GM04504 (cell line): Measurements from ENCODE around the gene ARPP21.
"Not testable (repeated sequence)": the region's sequence is repeated elsewhere in the genome, so short reads cannot be mapped to it uniquely, and the experiment has no call there.

ENCODE experiments used
- DNase-seq: peaks from one replicate; pipeline ENCODE4 v3.0.0-alpha.2; 2012; ENCODE audit warnings: low read depth

Gene ARPP21

GRCh38 chr3:35780800-35781199 lies 141.5 kb downstream of the ARPP21 start:
- no peak for DNase-seq

DNA sequence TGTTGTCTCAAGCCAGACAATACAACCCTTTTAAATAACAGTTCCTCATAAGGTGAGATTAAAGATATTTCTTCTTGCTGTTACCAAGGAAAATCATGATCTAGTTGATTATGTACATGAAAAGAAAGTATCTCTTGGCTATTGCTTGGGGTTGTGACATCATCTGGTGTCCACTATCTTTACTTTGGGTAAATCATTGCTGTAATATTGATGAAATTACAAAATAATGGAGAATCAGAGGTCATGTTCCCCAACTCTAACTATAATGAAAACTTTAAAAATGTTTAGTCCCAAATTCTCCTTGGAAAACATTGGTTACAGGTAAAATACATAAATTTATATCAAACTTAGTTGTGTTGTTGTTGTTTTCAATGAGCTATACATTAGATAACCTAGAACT lies 142.2 kb downstream of the ARPP21 start:
- no peak for DNase-seq

GRCh38 chr3:35782355-35782754 lies 143.0 kb downstream of the ARPP21 start:
- DNase-seq, result no peak

GRCh38 chr3:35784169-35784568 lies 144.8 kb downstream of the ARPP21 start:
- DNase-seq, result no peak

DNA sequence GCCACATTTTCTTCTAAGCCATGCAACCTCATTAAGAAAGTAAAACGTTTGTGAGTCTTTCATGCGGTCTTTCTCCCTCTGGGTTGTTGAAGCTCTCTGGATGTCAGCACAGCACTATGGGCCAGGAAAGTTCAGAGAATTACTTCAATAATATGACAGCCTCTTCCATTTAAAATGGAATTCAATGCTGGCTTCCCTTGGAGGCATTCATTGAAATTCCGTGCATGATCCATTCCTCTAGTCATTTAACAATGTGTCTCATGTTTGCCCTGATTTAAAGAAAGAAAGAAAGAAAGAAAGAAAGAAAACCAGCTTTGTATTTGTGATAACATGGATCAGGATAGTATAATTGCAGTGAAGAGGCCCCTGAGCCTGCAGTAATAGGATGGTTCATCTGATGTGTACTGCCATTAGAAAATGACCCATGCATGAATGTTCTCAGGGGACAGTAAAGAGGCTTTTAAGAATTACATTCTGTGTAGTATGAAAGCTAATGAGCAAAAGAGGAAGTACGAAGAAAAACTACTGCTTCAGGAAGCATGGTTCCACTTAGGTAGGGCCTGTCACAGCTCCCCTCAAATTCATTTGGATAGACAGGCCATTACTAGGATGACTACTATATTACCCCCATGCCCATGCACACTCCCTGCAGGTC lies 146.0 kb downstream of the ARPP21 start:
- no peak for DNase-seq

DNA sequence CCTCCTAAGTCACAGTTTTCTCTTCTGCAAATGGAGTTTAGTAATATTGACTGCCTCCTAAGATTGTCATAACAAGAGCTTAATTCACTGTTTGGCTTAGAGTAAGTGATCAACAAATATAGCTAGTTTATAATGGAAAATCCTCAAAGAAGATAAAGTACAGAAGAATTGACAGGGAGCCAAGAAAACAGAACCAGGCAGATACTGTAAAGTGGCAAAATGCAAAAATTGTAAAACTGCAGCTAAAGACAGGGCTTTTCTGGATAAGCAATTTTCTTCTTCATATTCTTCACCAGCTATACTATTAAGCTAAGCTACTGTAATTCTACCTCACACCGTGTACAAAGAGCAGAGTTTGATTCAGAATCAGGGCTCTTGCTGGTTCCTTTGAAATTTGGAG lies 148.6 kb downstream of the ARPP21 start:
- DNase-seq, result no peak

DNA sequence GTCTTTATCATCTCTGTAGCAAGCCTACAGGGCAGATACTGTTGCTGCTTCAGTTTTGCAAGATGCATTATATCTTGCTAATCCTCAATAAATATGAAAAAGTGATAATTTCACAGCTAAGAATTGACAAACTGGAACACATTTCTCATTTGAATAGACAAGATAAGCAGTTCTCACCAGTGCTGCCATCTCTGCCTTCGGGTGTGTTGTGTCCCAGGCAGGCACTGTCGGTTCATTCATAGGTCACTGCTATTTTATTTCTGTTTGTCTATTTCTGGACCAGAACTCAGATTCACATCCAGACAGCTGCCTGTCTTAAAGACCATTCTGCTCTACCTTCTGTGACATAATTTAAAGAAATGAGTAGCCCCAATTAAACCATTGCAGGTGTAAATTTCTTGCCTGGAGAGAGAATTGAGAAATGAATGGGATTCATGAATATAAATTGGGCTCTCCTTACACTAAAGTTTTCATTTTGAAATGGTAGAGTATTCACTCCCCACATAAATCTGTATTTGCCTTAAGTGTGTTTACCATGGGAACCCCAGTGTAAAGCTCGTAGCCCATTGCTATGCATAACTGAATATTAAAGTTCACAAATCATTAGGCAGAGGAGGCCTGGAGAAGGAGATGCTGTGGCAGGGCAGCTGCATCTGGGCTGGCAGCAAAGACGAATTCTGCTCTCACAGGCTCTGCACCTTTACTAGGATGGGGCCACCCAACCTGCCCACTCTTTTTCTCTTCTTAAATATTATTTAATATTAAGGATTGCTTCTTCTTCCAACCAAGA lies 149.9 kb downstream of the ARPP21 start:
- DNase-seq, result no peak

DNA sequence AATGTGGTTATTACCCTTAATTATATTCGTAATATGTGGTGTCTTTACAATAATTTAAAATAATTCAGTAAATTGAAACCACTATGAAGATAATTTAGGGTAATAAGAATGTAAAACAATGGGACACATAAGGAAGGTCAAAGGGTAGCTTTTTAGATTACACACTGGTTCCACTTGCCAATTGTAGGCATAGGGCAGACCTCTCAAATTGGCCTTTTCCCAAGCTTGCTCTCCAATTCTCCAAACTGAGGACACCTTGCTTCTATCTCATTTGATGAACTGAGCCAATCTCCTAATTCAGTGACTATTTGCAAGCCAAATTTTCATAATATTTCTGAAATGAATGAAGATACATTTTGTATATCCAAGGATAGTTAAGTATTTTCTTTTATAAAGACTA lies 151.4 kb downstream of the ARPP21 start:
- no peak for DNase-seq

GRCh38 chr3:35793667-35794066 lies 154.3 kb downstream of the ARPP21 start:
- no peak for DNase-seq

- no peak for DNase-seq
These were observed 161.7 kb downstream of the ARPP21 start for GRCh38 chr3:35800960-35801459.

DNA sequence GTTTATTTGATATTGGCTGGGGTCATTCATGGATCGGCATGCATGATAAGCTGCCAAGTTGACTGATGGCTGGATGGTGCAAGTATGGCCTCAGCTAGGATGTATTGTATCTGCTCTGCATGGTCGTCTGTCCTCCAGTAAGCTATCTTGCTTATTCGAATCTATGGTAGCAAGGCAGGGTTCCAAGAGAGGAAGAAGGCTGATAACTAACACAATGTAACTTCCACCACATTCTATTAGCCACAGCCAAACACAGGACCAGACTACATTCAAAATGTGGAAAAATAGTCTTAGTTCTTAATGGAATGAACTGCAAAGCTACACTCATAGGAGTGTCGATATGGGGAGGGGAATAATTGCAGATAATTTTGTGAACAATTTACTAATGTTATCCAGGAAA lies 175.2 kb downstream of the ARPP21 start:
- no peak for DNase-seq

GRCh38 chr3:35815796-35816195 lies 176.5 kb downstream of the ARPP21 start:
- DNase-seq, result not testable (repeated sequence)

- DNase-seq, result no peak
These were observed 177.9 kb downstream of the ARPP21 start for GRCh38 chr3:35817216-35817615.

DNA sequence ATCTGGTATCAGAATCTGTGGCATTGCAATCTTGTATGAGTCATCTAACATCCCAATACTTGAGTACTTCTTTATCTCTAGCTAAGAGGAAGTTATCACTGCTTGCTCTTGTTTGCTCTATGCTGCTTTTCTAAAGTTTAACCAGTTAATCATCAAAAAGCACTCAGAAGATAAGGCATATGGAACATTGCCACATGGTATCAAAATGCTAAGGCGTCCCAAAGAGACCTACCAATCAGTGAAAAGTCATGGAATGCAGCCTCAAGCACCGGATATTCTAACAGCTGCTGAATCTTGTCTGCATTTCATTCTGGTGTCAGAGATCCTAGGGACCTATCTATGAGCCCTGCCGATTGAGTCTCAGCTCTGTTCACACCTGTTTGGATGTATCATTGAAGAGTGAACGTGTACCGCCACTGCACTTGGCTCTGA lies 192.8 kb downstream of the ARPP21 start:
- no peak for DNase-seq
